Measurements from ENCODE around the gene EEF1A2. TPM values are rescaled to one million over a fixed set of nuclear protein-coding genes. Genes with fewer than 3 reads are reported as not detected.

Gene EEF1A2
- total and polyA plus RNA-seq, 4 experiments from 2014 or later: 0.36 to 0.81 TPM; not detected in 2

GRCh38 chr20:63520504-63520933 lies 21.6 kb upstream of the EEF1A2 start, which contains the start of gene PPDPF:
TSS of gene PPDPF (plus strand) at chr20:63520765. CDS start at chr20:63521309, 544 bp downstream.
- CTCF ChIA-PET (ENCODE audit: partially characterized antibody): interaction anchor here (0.6 to 5.1 kb wide), 3 partner anchors 18 to 459 kb away, joined by 3 to 21 read pairs (median 3); partner anchors contain the start of gene SAMD10
- peak within 1 kb of the TSS; percentile 57 to 82 (median 74) for H3K27ac Mint-ChIP-seq
- H3K9me3 Mint-ChIP-seq: peaks cover 0 to 7% (median 0%) of the 10 kb centered on the region in 8 donors
- Histone ChIP-seq H3K27me3 (ENCODE audit: insufficient read depth, low read length) (no peaks in the 10 kb centered on the region), H3K4me1 (ENCODE audit: insufficient read depth, low read length) (peaks cover 23% of the 10 kb centered on the region), H3K36me3 (ENCODE audit: insufficient read depth, low read length) (peaks cover 13% of the 10 kb centered on the region), H3K9me3 (ENCODE audit: control insufficient read depth in 1 of 2, low read length in 2 of 2) (peaks cover 0 to 3% of the 10 kb centered on the region in 2 donors), H3K27ac (ENCODE audit: low read depth, low read length) (peak within 1 kb of the TSS; percentile 74), H3K4me3 (ENCODE audit: low read length in 2 of 2) (peak within 1 kb of the TSS; percentile 77 to 84)
- DNase-seq: peak; percentile 80 to 89 (median 83)
- H3K27me3 Mint-ChIP-seq: no peaks in the 10 kb centered on the region
- peaks cover 6 to 28% (median 11%) of the 10 kb centered on the region in 4 donors for H3K4me1 Mint-ChIP-seq
- POLR2A ChIA-PET (ENCODE audit: partially characterized antibody): interaction anchor here (0.9 to 6.9 kb wide), 28 partner anchors 8 to 559 kb away, joined by 3 to 84 read pairs (median 6); partner anchors contain the start of genes GMEB2, HELZ2, LIME1 and OPRL1
- peaks cover 9% of the 10 kb centered on the region in 2 donors for H3K36me3 Mint-ChIP-seq
- intact Hi-C loops (cut with micrococcal nuclease): loop anchor here (1.0 kb wide), 4 partner anchors 18 to 345 kb away; partner anchors contain the start of gene TPD52L2
- H3K4me3 Mint-ChIP-seq: peak within 1 kb of the TSS; percentile 80 to 84 (median 82)

- POLR2A ChIA-PET (ENCODE audit: partially characterized antibody): interaction anchor here (1.0 to 6.9 kb wide), 19 partner anchors 9 to 558 kb away, joined by 3 to 84 read pairs (median 9); partner anchors contain the start of genes GMEB2, HELZ2, LIME1 and PTK6
- Mint-ChIP-seq H3K4me3 (peak overlapping the region; percentile 67 to 83 (median 82)), H3K9me3 (peaks cover 0 to 13% (median 0%) of the 10 kb centered on the region in 8 donors), H3K27me3 (no peaks in the 10 kb centered on the region), H3K4me1 (peaks cover 4 to 28% (median 11%) of the 10 kb centered on the region in 4 donors), H3K27ac (peak overlapping the region in 2 of 7 donors; percentile 22 to 80), H3K36me3 (peaks cover 7 to 9% of the 10 kb centered on the region in 2 donors)
- H3K4me3 ChIP-seq (ENCODE audit: low read length in 2 of 2): peak overlapping the region; percentile 23 to 52
- CTCF ChIA-PET (ENCODE audit: partially characterized antibody): interaction anchor here (5.1 kb wide), 1 partner anchor 23 kb away, joined by 21 read pairs; no protein-coding TSS in a partner anchor
- intact Hi-C loops (cut with micrococcal nuclease): loop anchor here (1.0 kb wide), 4 partner anchors 18 to 345 kb away; partner anchors contain the start of gene TPD52L2
- peak in 2 of 5 donors; percentile 64 to 76 for DNase-seq
- H3K4me1 ChIP-seq (ENCODE audit: insufficient read depth, low read length): peaks cover 23% of the 10 kb centered on the region
- peaks cover 13% of the 10 kb centered on the region for H3K36me3 ChIP-seq (ENCODE audit: insufficient read depth, low read length)
- peaks cover 0 to 3% of the 10 kb centered on the region in 2 donors for H3K9me3 ChIP-seq (ENCODE audit: control insufficient read depth in 1 of 2, low read length in 2 of 2)
- no peaks in the 10 kb centered on the region for H3K27me3 ChIP-seq (ENCODE audit: insufficient read depth, low read length)
- H3K27ac ChIP-seq (ENCODE audit: low read depth, low read length): peak overlapping the region; percentile 74
Measured at GRCh38 chr20:63519668-63520503, 21.0 kb upstream of the EEF1A2 start.

- CTCF ChIA-PET (ENCODE audit: partially characterized antibody): interaction anchor here (5.1 kb wide), 1 partner anchor 23 kb away, joined by 21 read pairs; no protein-coding TSS in a partner anchor
- peaks cover 0 to 3% of the 10 kb centered on the region in 2 donors for H3K9me3 ChIP-seq (ENCODE audit: control insufficient read depth in 1 of 2, low read length in 2 of 2)
- DNase-seq: peak in 1 of 5 donors; percentile 29
- H3K27me3 ChIP-seq (ENCODE audit: insufficient read depth, low read length): no peaks in the 10 kb centered on the region
- POLR2A ChIA-PET (ENCODE audit: partially characterized antibody): interaction anchor here (1.6 to 6.9 kb wide), 4 partner anchors 10 to 33 kb away, joined by 4 to 84 read pairs (median 23); partner anchors contain the start of gene PTK6
- peak overlapping the region; percentile 74 for H3K27ac ChIP-seq (ENCODE audit: low read depth, low read length)
- Mint-ChIP-seq H3K27me3 (peaks cover 1 to 3% of the 10 kb centered on the region in 2 donors), H3K27ac (peak overlapping the region in 1 of 7 donors; percentile 80), H3K4me1 (peaks cover 4 to 28% (median 14%) of the 10 kb centered on the region in 4 donors), H3K9me3 (peaks cover 0 to 9% (median 4%) of the 10 kb centered on the region in 8 donors), H3K4me3 (peak overlapping the region; percentile 67 to 83 (median 82)), H3K36me3 (peaks cover 7 to 9% of the 10 kb centered on the region in 2 donors)
- peak overlapping the region in 1 of 2 donors; percentile 52 for H3K4me3 ChIP-seq (ENCODE audit: low read length in 2 of 2)
- intact Hi-C loops (cut with micrococcal nuclease): no loop called here
- peaks cover 23% of the 10 kb centered on the region for H3K4me1 ChIP-seq (ENCODE audit: insufficient read depth, low read length)
- H3K36me3 ChIP-seq (ENCODE audit: insufficient read depth, low read length): peaks cover 13% of the 10 kb centered on the region
Measured at GRCh38 chr20:63518946-63519667, 20.2 kb upstream of the EEF1A2 start.

- Histone ChIP-seq H3K9me3 (ENCODE audit: control insufficient read depth in 1 of 2, low read length in 2 of 2) (peaks cover 0 to under 1% of the 10 kb centered on the region in 2 donors), H3K27me3 (ENCODE audit: insufficient read depth, low read length) (no peaks in the 10 kb centered on the region), H3K4me3 (ENCODE audit: low read length in 2 of 2) (no peak overlapping the region), H3K27ac (ENCODE audit: low read depth, low read length) (no peak overlapping the region), H3K4me1 (ENCODE audit: insufficient read depth, low read length) (peaks cover 23% of the 10 kb centered on the region), H3K36me3 (ENCODE audit: insufficient read depth, low read length) (peaks cover 13% of the 10 kb centered on the region)
- ChIA-PET POLR2A (ENCODE audit: partially characterized antibody) (interaction anchor here (3.4 kb wide), 1 partner anchor 22 kb away, joined by 27 read pairs; no protein-coding TSS in a partner anchor), CTCF (ENCODE audit: partially characterized antibody) (interaction anchor here (5.1 kb wide), 1 partner anchor 22 kb away, joined by 21 read pairs; no protein-coding TSS in a partner anchor)
- H3K27ac Mint-ChIP-seq: peak overlapping the region in 1 of 7 donors; percentile 52
- intact Hi-C loops (cut with micrococcal nuclease): no loop called here
- peak in 1 of 5 donors; percentile 22 for DNase-seq
- peaks cover 4 to 5% of the 10 kb centered on the region in 2 donors for H3K36me3 Mint-ChIP-seq
- peaks cover 1 to 4% of the 10 kb centered on the region in 2 donors for H3K27me3 Mint-ChIP-seq
- peaks cover 0 to 9% (median 4%) of the 10 kb centered on the region in 8 donors for H3K9me3 Mint-ChIP-seq
- H3K4me1 Mint-ChIP-seq: peaks cover 4 to 23% (median 11%) of the 10 kb centered on the region in 4 donors
- peak overlapping the region in 6 of 8 donors; percentile 48 to 82 (median 57) for H3K4me3 Mint-ChIP-seq
Measured at GRCh38 chr20:63518351-63518861, 19.5 kb upstream of the EEF1A2 start.

- Mint-ChIP-seq H3K27me3 (peaks cover 5 to 8% of the 10 kb centered on the region in 2 donors), H3K9me3 (peaks cover 0 to 8% (median 6%) of the 10 kb centered on the region in 8 donors), H3K27ac (peak overlapping the region in 1 of 7 donors; percentile 52), H3K4me1 (peaks cover 3 to 19% (median 10%) of the 10 kb centered on the region in 4 donors), H3K4me3 (peak overlapping the region in 6 of 8 donors; percentile 20 to 75 (median 49)), H3K36me3 (peaks cover 3% of the 10 kb centered on the region in 2 donors)
- no peak overlapping the region for H3K27ac ChIP-seq (ENCODE audit: low read depth, low read length)
- CTCF ChIA-PET (ENCODE audit: partially characterized antibody): interaction anchor here (5.1 kb wide), 1 partner anchor 21 kb away, joined by 21 read pairs; no protein-coding TSS in a partner anchor
- no peaks in the 10 kb centered on the region for H3K9me3 ChIP-seq (ENCODE audit: control insufficient read depth in 1 of 2, low read length in 2 of 2)
- H3K4me3 ChIP-seq (ENCODE audit: low read length in 2 of 2): no peak overlapping the region
- POLR2A ChIA-PET (ENCODE audit: partially characterized antibody): no interaction called here
- no peaks in the 10 kb centered on the region for H3K27me3 ChIP-seq (ENCODE audit: insufficient read depth, low read length)
- DNase-seq: no peak
- intact Hi-C loops (cut with micrococcal nuclease): no loop called here
- H3K4me1 ChIP-seq (ENCODE audit: insufficient read depth, low read length): peaks cover 23% of the 10 kb centered on the region
- peaks cover 7% of the 10 kb centered on the region for H3K36me3 ChIP-seq (ENCODE audit: insufficient read depth, low read length)
Measured at GRCh38 chr20:63517376-63518309, 18.8 kb upstream of the EEF1A2 start.

Measured in CD4-positive, alpha-beta memory T cell (primary cell).